NT2/D1 (cell line): Measurements from ENCODE around the gene PAX9.

Source experiments
- SUZ12 ChIP-seq: IDR thresholded peaks from 2 replicates; pipeline ENCODE4 v1.6.1; 2011; ENCODE audit not compliant: insufficient read length, insufficient read depth; ENCODE audit errors: extremely low read depth
- YY1 ChIP-seq: IDR thresholded peaks from 2 replicates; pipeline ENCODE4 v1.6.1; 2011; ENCODE audit not compliant: insufficient read length, insufficient read depth

GRCh38 chr14:36625436-36625835 lies 36.2 kb upstream of the PAX9 start:
- no peak for TF ChIP-seq YY1
- no peak for TF ChIP-seq SUZ12
